Amniotic epithelial cell (primary cell): ENCODE measurements around the gene VPS37C.
"Not testable (repeated sequence)": the region's sequence is repeated elsewhere in the genome, so short reads cannot be mapped to it uniquely, and the experiment has no call there.

Experiments
- DNase-seq: peaks from one replicate; pipeline ENCODE4 v3.0.0-alpha.2; 2010; ENCODE audit warnings: low read depth

The VPS37C gene

GRCh38 chr11:61116426-61117167 lies 44.6 kb downstream of the VPS37C start:
- no peak for DNase-seq

GRCh38 chr11:61115498-61116224 lies 45.6 kb downstream of the VPS37C start:
- no peak for DNase-seq

- no peak for DNase-seq
These were observed 46.3 kb downstream of the VPS37C start for GRCh38 chr11:61114913-61115312.

- DNase-seq = no peak
These were observed 48.0 kb downstream of the VPS37C start for GRCh38 chr11:61113201-61113600.

- no peak for DNase-seq
These were observed 48.7 kb downstream of the VPS37C start for GRCh38 chr11:61112575-61112974.

- no peak for DNase-seq
These were observed 49.3 kb downstream of the VPS37C start for GRCh38 chr11:61111786-61112517.

- no peak for DNase-seq
These were observed 50.2 kb downstream of the VPS37C start for GRCh38 chr11:61111050-61111435.

- no peak for DNase-seq
These were observed 50.8 kb downstream of the VPS37C start for GRCh38 chr11:61110255-61111049.

- DNase-seq = no peak
These were observed 51.6 kb downstream of the VPS37C start for GRCh38 chr11:61109671-61110070.

- DNase-seq = no peak
These were observed 52.2 kb downstream of the VPS37C start for GRCh38 chr11:61108847-61109585.

GRCh38 chr11:61107888-61108287 lies 53.3 kb downstream of the VPS37C start:
- no peak for DNase-seq

- DNase-seq = no peak
These were observed 54.2 kb downstream of the VPS37C start for GRCh38 chr11:61106894-61107470.

- DNase-seq = no peak
These were observed 54.9 kb downstream of the VPS37C start for GRCh38 chr11:61106296-61106695.

GRCh38 chr11:61104963-61105362 lies 56.3 kb downstream of the VPS37C start:
- no peak for DNase-seq

- no peak for DNase-seq
These were observed 57.3 kb downstream of the VPS37C start for GRCh38 chr11:61103851-61104423.

GRCh38 chr11:61102667-61103571 lies 58.3 kb downstream of the VPS37C start:
- no peak for DNase-seq

- DNase-seq = no peak
These were observed 62.4 kb downstream of the VPS37C start for GRCh38 chr11:61098778-61099177.

- not testable (repeated sequence) for DNase-seq
These were observed 63.0 kb downstream of the VPS37C start for GRCh38 chr11:61098261-61098660.

GRCh38 chr11:61095021-61095420 lies 66.2 kb downstream of the VPS37C start:
- no peak for DNase-seq

- not testable (repeated sequence) for DNase-seq
These were observed 67.1 kb downstream of the VPS37C start for GRCh38 chr11:61094167-61094566.
